Fibroblast of skin of left biceps (primary cell): ENCODE measurements around the gene AFF3.
"Not testable (repeated sequence)": the region's sequence is repeated elsewhere in the genome, so short reads cannot be mapped to it uniquely, and the experiment has no call there.

Experiments used
- DNase-seq, 2 experiments: peaks; one replicate each; pipeline ENCODE4 v3.0.0-alpha.2; 2013; ENCODE audit warnings: low read depth in 2 of 2

Gene AFF3

GRCh38 chr2:100106460-100106859, 35.9 kb downstream of the AFF3 start:
- DNase-seq = no peak

- DNase-seq = no peak
Measured at GRCh38 chr2:100105678-100106054, 36.7 kb downstream of the AFF3 start.

GRCh38 chr2:100104718-100105677, 37.4 kb downstream of the AFF3 start:
- DNase-seq = no peak

- not testable (repeated sequence) for DNase-seq
Measured at GRCh38 chr2:100104265-100104664, 38.1 kb downstream of the AFF3 start.

GRCh38 chr2:100103527-100104252, 38.7 kb downstream of the AFF3 start:
- not testable (repeated sequence) for DNase-seq

GRCh38 chr2:100102466-100103180, 39.8 kb downstream of the AFF3 start:
- DNase-seq = not testable (repeated sequence)

GRCh38 chr2:100098855-100099254, 43.5 kb downstream of the AFF3 start:
- not testable (repeated sequence) for DNase-seq

GRCh38 chr2:100097611-100098294, 44.6 kb downstream of the AFF3 start:
- DNase-seq = not testable (repeated sequence)

GRCh38 chr2:100095845-100096244, 46.5 kb downstream of the AFF3 start:
- not testable (repeated sequence) for DNase-seq

GRCh38 chr2:100091807-100092206, 50.6 kb downstream of the AFF3 start:
- DNase-seq = not testable (repeated sequence)

GRCh38 chr2:100085744-100086143, 56.6 kb downstream of the AFF3 start:
- DNase-seq = not testable (repeated sequence)

GRCh38 chr2:100083421-100084216, 58.8 kb downstream of the AFF3 start:
- not testable (repeated sequence) for DNase-seq

GRCh38 chr2:100082302-100082978, 60.0 kb downstream of the AFF3 start:
- DNase-seq = not testable (repeated sequence)

- no peak for DNase-seq
Measured at GRCh38 chr2:100077935-100078334, 64.5 kb downstream of the AFF3 start.

- DNase-seq = no peak
Measured at GRCh38 chr2:100077456-100077855, 64.9 kb downstream of the AFF3 start.

GRCh38 chr2:100075532-100075931, 66.9 kb downstream of the AFF3 start:
- DNase-seq = no peak

GRCh38 chr2:100073110-100073509, 69.3 kb downstream of the AFF3 start:
- no peak for DNase-seq

- DNase-seq = no peak
Measured at GRCh38 chr2:100072503-100072902, 69.9 kb downstream of the AFF3 start.

GRCh38 chr2:100071335-100072043, 70.9 kb downstream of the AFF3 start:
- no peak for DNase-seq
